ENCODE measurements around the gene PRSS22. TPM values are rescaled to one million over a fixed set of nuclear protein-coding genes. Genes with fewer than 3 reads are reported as not detected.

Gene PRSS22
- total RNA-seq, 1 donor from 2014 or later = not detected

- ATAC-seq (ENCODE audit: low read depth) (no peak), DNase-seq (no peak)
- H3K27ac Mint-ChIP-seq = no peak overlapping the region
- POLR2A ChIA-PET = no interaction called here
- TF ChIP-seq CTCF (IDR thresholded peaks at IDR 0.05) = no peak
- no peaks in the 10 kb centered on the region for H3K9me3 Mint-ChIP-seq
- H3K4me3 Mint-ChIP-seq = no peak overlapping the region
- intact Hi-C loops (cut with micrococcal nuclease) = no loop called here
- CTCF ChIA-PET = no interaction called here
- peaks cover 3% of the 10 kb centered on the region for H3K27me3 Mint-ChIP-seq
- H3K36me3 Mint-ChIP-seq (ENCODE audit: low read depth) = no peaks in the 10 kb centered on the region
- H3K4me1 Mint-ChIP-seq = no peaks in the 10 kb centered on the region
These were observed 37.8 kb downstream of the PRSS22 start for GRCh38 chr16:2819939-2820835.

- no peaks in the 10 kb centered on the region for H3K9me3 Mint-ChIP-seq
- TF ChIP-seq CTCF (IDR thresholded peaks at IDR 0.05) = no peak
- H3K4me1 Mint-ChIP-seq = no peaks in the 10 kb centered on the region
- peaks cover 3% of the 10 kb centered on the region for H3K27me3 Mint-ChIP-seq
- no peak for ATAC-seq (ENCODE audit: low read depth)
- intact Hi-C loops (cut with micrococcal nuclease) = no loop called here
- ChIA-PET CTCF (no interaction called here), POLR2A (no interaction called here)
- H3K4me3 Mint-ChIP-seq = no peak overlapping the region
- H3K36me3 Mint-ChIP-seq (ENCODE audit: low read depth) = no peaks in the 10 kb centered on the region
- no peak for DNase-seq
- no peak overlapping the region for H3K27ac Mint-ChIP-seq
These were observed 38.6 kb downstream of the PRSS22 start for GRCh38 chr16:2819179-2819938.

- ChIA-PET CTCF (no interaction called here), POLR2A (no interaction called here)
- no peak overlapping the region for H3K27ac Mint-ChIP-seq
- TF ChIP-seq CTCF (IDR thresholded peaks at IDR 0.05) = no peak
- ATAC-seq (ENCODE audit: low read depth) = no peak
- H3K4me1 Mint-ChIP-seq = no peaks in the 10 kb centered on the region
- intact Hi-C loops (cut with micrococcal nuclease) = no loop called here
- no peak for DNase-seq
- H3K27me3 Mint-ChIP-seq = peaks cover 4% of the 10 kb centered on the region
- no peak overlapping the region for H3K4me3 Mint-ChIP-seq
- no peaks in the 10 kb centered on the region for H3K9me3 Mint-ChIP-seq
- no peaks in the 10 kb centered on the region for H3K36me3 Mint-ChIP-seq (ENCODE audit: low read depth)
These were observed 39.6 kb downstream of the PRSS22 start for GRCh38 chr16:2818272-2818876.

- Mint-ChIP-seq H3K4me3 (no peak overlapping the region), H3K36me3 (ENCODE audit: low read depth) (no peaks in the 10 kb centered on the region), H3K27ac (no peak overlapping the region), H3K27me3 (peaks cover 4% of the 10 kb centered on the region), H3K4me1 (no peaks in the 10 kb centered on the region), H3K9me3 (no peaks in the 10 kb centered on the region)
- ChIA-PET POLR2A (no interaction called here), CTCF (no interaction called here)
- ATAC-seq (ENCODE audit: low read depth) = no peak
- TF ChIP-seq CTCF (IDR thresholded peaks at IDR 0.05) = no peak
- no peak for DNase-seq
- intact Hi-C loops (cut with micrococcal nuclease) = no loop called here
These were observed 40.4 kb downstream of the PRSS22 start for GRCh38 chr16:2817340-2818271.
